Transverse colon (tissue), 4 donors: ENCODE data around the gene PRND. TPM values are rescaled to one million over a fixed set of nuclear protein-coding genes. Genes with fewer than 3 reads are reported as not detected.

Source experiments
- DNase-seq: peaks from one replicate; pipeline ENCODE4 v3.0.0-alpha.2; 2019
- H3K27ac ChIP-seq, 4 donors: fragments of 200-600 bp; sonication (generic); 2 replicates each; pipeline ENCODE4 v1.5.1; 2016 to 2018; ENCODE audit warnings: inconsistent platforms in 4 of 4
- H3K27me3 ChIP-seq: fragments of 200-600 bp; sonication (generic); 2 replicates; pipeline ENCODE4 v1.5.1; 2017; ENCODE audit warnings: inconsistent platforms
- H3K36me3 ChIP-seq, 4 donors: fragments of 200-600 bp; sonication (generic); 2 replicates each; pipeline ENCODE4 v1.5.1; 2017 to 2019; ENCODE audit warnings: inconsistent platforms in 4 of 4
- H3K4me1 ChIP-seq, 4 donors: fragments of 200-600 bp; sonication (generic); 2 replicates each; pipeline ENCODE4 v1.5.1; 2017 to 2020; ENCODE audit warnings: inconsistent platforms in 4 of 4
- H3K4me3 ChIP-seq, 4 donors: fragments of 200-600 bp; sonication (generic); 1 replicate in 1 of 4; 2 replicates in 3 of 4; pipeline versions ENCODE4 v1.5.1 to v1.6.1; 2017 to 2019; ENCODE audit warnings: inconsistent platforms in 4 of 4
- H3K9me3 ChIP-seq, 2 donors: fragments of 200-600 bp; sonication (generic); 2 replicates each; pipeline ENCODE4 v1.5.1; 2017 to 2019; ENCODE audit warnings: inconsistent platforms in 2 of 2
- EP300 ChIP-seq: sonication (generic); formaldehyde crosslinking; IDR thresholded peaks from one replicate; pipeline ENCODE4 v1.6.1; 2017; ENCODE audit warnings: antibody characterized with exemption, low read depth
- POLR2A ChIP-seq: fragments of 450-650 bp; IDR thresholded peaks from one replicate; pipeline ENCODE4 v1.6.1; 2016; ENCODE audit warnings: antibody characterized with exemption, mild to moderate bottlenecking, moderate library complexity
- POLR2AphosphoS5 ChIP-seq, 3 donors: sonication (generic); formaldehyde crosslinking; IDR thresholded peaks; one replicate each; pipeline ENCODE4 v1.6.1; 2016; ENCODE audit warnings: antibody characterized with exemption in 3 of 3
- WGBS, 2 donors: methylation state at CpG; one replicate each; pipeline ENCODE4 v1.1.5; 2018; ENCODE audit warnings: low coverage in 1 of 2; 5-methylcytosine and 5-hydroxymethylcytosine counted together
- in situ Hi-C, 4 donors: fragments of 200-750 bp; cut with MboI; loops; one replicate each; pipeline versions ENCODE4 v1.15.0 to v1.15.1; 2017; ENCODE audit warnings: low sequenced_read_pairs in 3 of 4, low pct_ligation_motif_present in 1 of 4, low pct_unique_long_range_greater_than_20kb in 1 of 4
- intact Hi-C: fragments of 100-400 bp; cut with DNase I; formaldehyde crosslinking; loops from one replicate; pipeline ENCODE4 v1.15.1; 2023; ENCODE audit warnings: low total_unique reads
- total RNA-seq, 4 donors: library from RNA; depleted of rRNA; stranded (reverse); fragments of >200 nt; gene quantifications; one replicate each; pipeline ENCODE4 v1.1.0, GENCODE V29; 2016
- TF ChIP-seq, protein P1 (sequence below), 5 experiments: fragments of 200-600 bp in 3 of 5; fragments of 450-650 bp in 2 of 5; sonication (generic) in 3 of 5; IDR thresholded peaks; 1 replicate in 2 of 5; 2 replicates in 3 of 5; pipeline ENCODE4 v1.5.1; 2016 to 2017; ENCODE audit warnings: antibody characterized with exemption in 5 of 5, inconsistent platforms in 3 of 5, mild to moderate bottlenecking in 2 of 5, moderate library complexity in 1 of 5

The PRND gene
- total RNA-seq, 4 donors from 2014 or later = not detected

- in situ Hi-C loops (no loop called here), intact Hi-C loops (no loop called here)
- Histone ChIP-seq H3K27ac (no peak overlapping the region), H3K9me3 (no peaks in the 10 kb centered on the region), H3K4me3 (no peak overlapping the region), H3K27me3 (no peaks in the 10 kb centered on the region), H3K4me1 (peaks cover 0 to 7% (median 0%) of the 10 kb centered on the region in 4 donors), H3K36me3 (no peaks in the 10 kb centered on the region)
- WGBS, 2 donors = 80 to 81% methylated on average over 2 of the region's 2 CpGs
- DNase-seq = no peak
- no peak for TF ChIP-seq EP300
- no peak for TF ChIP-seq POLR2AphosphoS5 (IDR thresholded peaks at IDR 0.05)
- TF ChIP-seq, protein P1, sequence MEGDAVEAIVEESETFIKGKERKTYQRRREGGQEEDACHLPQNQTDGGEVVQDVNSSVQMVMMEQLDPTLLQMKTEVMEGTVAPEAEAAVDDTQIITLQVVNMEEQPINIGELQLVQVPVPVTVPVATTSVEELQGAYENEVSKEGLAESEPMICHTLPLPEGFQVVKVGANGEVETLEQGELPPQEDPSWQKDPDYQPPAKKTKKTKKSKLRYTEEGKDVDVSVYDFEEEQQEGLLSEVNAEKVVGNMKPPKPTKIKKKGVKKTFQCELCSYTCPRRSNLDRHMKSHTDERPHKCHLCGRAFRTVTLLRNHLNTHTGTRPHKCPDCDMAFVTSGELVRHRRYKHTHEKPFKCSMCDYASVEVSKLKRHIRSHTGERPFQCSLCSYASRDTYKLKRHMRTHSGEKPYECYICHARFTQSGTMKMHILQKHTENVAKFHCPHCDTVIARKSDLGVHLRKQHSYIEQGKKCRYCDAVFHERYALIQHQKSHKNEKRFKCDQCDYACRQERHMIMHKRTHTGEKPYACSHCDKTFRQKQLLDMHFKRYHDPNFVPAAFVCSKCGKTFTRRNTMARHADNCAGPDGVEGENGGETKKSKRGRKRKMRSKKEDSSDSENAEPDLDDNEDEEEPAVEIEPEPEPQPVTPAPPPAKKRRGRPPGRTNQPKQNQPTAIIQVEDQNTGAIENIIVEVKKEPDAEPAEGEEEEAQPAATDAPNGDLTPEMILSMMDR (IDR thresholded peaks at IDR 0.05) = no peak
- no peak for TF ChIP-seq POLR2A
Observed at GRCh38 chr20:4677846-4678245, 43.9 kb upstream of the PRND start.

- DNase-seq = no peak
- Histone ChIP-seq H3K27ac (peak overlapping the region in 3 of 4 donors; percentile 21 to 39 (median 26)), H3K36me3 (no peaks in the 10 kb centered on the region), H3K9me3 (no peaks in the 10 kb centered on the region), H3K27me3 (no peaks in the 10 kb centered on the region), H3K4me1 (peaks cover 0 to 33% (median 8%) of the 10 kb centered on the region in 4 donors), H3K4me3 (no peak overlapping the region)
- TF ChIP-seq, protein P1 (IDR thresholded peaks at IDR 0.05) = no peak
- TF ChIP-seq POLR2AphosphoS5 (IDR thresholded peaks at IDR 0.05) (no peak), POLR2A (no peak), EP300 (no peak)
- intact Hi-C loops (no loop called here), in situ Hi-C loops (no loop called here)
- WGBS, 2 donors = 60 to 82% methylated on average over 5 to 6 of the region's 6 CpGs
Observed at GRCh38 chr20:4681401-4681800, 40.3 kb upstream of the PRND start.

- in situ Hi-C loops = no loop called here
- Histone ChIP-seq H3K4me3 (no peak overlapping the region), H3K27ac (peak overlapping the region in 3 of 4 donors; percentile 21 to 39 (median 26)), H3K9me3 (no peaks in the 10 kb centered on the region), H3K36me3 (no peaks in the 10 kb centered on the region), H3K27me3 (no peaks in the 10 kb centered on the region), H3K4me1 (peaks cover 0 to 33% (median 8%) of the 10 kb centered on the region in 4 donors)
- DNase-seq = no peak
- TF ChIP-seq EP300 = no peak
- TF ChIP-seq POLR2AphosphoS5 (IDR thresholded peaks at IDR 0.05) = peak in 1 of 3 donors; percentile 21
- intact Hi-C loops = no loop called here
- WGBS, 2 donors = 75 to 78% methylated on average over 2 to 5 of the region's 5 CpGs
Observed at GRCh38 chr20:4681991-4682401, 39.7 kb upstream of the PRND start.

- WGBS, 2 donors = 81 to 94% methylated on average over 3 to 6 of the region's 6 CpGs
- H3K4me1 ChIP-seq = peaks cover 3 to 38% (median 9%) of the 10 kb centered on the region in 4 donors
- no peaks in the 10 kb centered on the region for H3K27me3 ChIP-seq
- no peak for DNase-seq
- no peaks in the 10 kb centered on the region for H3K9me3 ChIP-seq
- intact Hi-C loops = no loop called here
- H3K4me3 ChIP-seq = no peak overlapping the region
- no peak for TF ChIP-seq POLR2A
- no peak for TF ChIP-seq EP300
- no peak for TF ChIP-seq POLR2AphosphoS5 (IDR thresholded peaks at IDR 0.05)
- TF ChIP-seq, protein P1 (IDR thresholded peaks at IDR 0.05) = no peak
- in situ Hi-C loops = no loop called here
- peak overlapping the region in 1 of 4 donors; percentile 3 for H3K27ac ChIP-seq
- no peaks in the 10 kb centered on the region for H3K36me3 ChIP-seq
Observed at GRCh38 chr20:4682682-4683081, 39.0 kb upstream of the PRND start.

DNA sequence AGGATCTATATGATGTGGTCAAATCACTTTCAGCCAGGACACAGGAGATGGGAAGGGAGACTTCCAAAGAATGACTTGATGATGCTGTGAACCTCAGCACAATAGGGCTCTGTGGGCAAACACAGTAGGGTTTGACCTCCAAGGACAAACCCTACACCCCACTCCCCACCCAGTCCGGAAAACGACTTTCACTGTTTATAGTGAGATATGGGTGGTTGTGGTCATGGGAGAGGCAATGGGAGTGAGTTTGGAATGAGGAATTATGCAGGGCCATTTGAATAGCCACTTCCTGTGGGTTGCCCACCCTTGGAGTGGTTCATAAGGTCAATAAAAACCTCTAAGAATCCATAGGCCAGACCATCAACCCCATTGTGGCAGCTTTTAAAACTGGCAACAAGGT lies 38.4 kb upstream of the PRND start:
- Histone ChIP-seq H3K4me1 (peaks cover 3 to 43% (median 14%) of the 10 kb centered on the region in 4 donors), H3K36me3 (no peaks in the 10 kb centered on the region), H3K27me3 (no peaks in the 10 kb centered on the region), H3K9me3 (no peaks in the 10 kb centered on the region), H3K27ac (peak overlapping the region in 2 of 4 donors; percentile 90 to 97), H3K4me3 (no peak overlapping the region)
- DNase-seq = no peak
- intact Hi-C loops = no loop called here
- TF ChIP-seq EP300 (no peak), POLR2AphosphoS5 (IDR thresholded peaks at IDR 0.05) (no peak), POLR2A (no peak)
- TF ChIP-seq, protein P1 (IDR thresholded peaks at IDR 0.05) = no peak
- 86% methylated on average over 2 of the region's 2 CpGs; no CpG with 5 or more reads in 1 of the 2 donors for WGBS, 2 donors
- in situ Hi-C loops = no loop called here
